Ectodermal cell (in vitro differentiated cells): ENCODE measurements around the gene HCCS.

ENCODE experiments used
- H3K27ac ChIP-seq: 2 replicates; pipeline ENCODE4 v1.7.0; 2013; ENCODE audit warnings: mild to moderate bottlenecking, low read depth, low read length; ENCODE audit not compliant: insufficient read depth, poor library complexity, severe bottlenecking
- H3K27me3 ChIP-seq: 2 replicates; pipeline ENCODE4 v1.7.0; 2013; ENCODE audit warnings: mild to moderate bottlenecking, low read length; ENCODE audit not compliant: insufficient read depth, control insufficient read depth, poor library complexity, severe bottlenecking
- H3K36me3 ChIP-seq: one replicate; pipeline ENCODE4 v1.7.0; 2013; ENCODE audit warnings: low read length; ENCODE audit not compliant: control insufficient read depth, insufficient read depth
- H3K4me1 ChIP-seq: one replicate; pipeline ENCODE4 v1.7.0; 2013; ENCODE audit warnings: low read length; ENCODE audit not compliant: control insufficient read depth, insufficient read depth
- H3K4me3 ChIP-seq: 2 replicates; pipeline ENCODE4 v1.7.0; 2013; ENCODE audit warnings: low read depth, low read length, control low read depth; ENCODE audit not compliant: insufficient read depth
- H3K9me3 ChIP-seq: 2 replicates; pipeline ENCODE4 v1.7.0; 2013; ENCODE audit warnings: mild to moderate bottlenecking, low read length, moderate library complexity; ENCODE audit not compliant: control insufficient read depth
- WGBS, 2 experiments: methylation state at CpG; one replicate each; pipeline ENCODE4 v1.1.7; 2013; ENCODE audit warnings: missing lambda C conversion rate in 2 of 2; 5-methylcytosine and 5-hydroxymethylcytosine counted together

HCCS gene

DNA sequence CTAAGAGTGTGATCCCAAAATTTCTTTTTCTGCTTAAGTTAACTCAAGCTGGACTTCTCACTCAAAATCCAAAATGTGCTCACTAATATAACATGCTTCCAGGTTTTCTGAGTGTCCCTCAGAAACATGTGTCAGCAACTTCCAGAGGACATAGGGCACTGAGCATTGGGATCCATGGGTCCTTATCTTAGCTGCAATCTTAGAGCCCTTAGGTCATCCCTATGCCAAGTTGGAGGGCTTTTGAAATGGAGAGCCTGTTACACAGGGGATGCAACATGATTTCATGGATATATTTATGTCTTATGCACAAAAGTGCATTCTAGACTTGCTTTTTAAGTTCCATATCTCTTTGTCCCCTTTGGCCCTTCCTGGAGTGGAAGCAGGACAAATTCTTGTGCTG is 11.7 kb upstream of the HCCS start:
- no peaks in the 10 kb centered on the region for H3K27me3 ChIP-seq
- no peak overlapping the region for H3K27ac ChIP-seq
- H3K9me3 ChIP-seq = no peaks in the 10 kb centered on the region

DNA sequence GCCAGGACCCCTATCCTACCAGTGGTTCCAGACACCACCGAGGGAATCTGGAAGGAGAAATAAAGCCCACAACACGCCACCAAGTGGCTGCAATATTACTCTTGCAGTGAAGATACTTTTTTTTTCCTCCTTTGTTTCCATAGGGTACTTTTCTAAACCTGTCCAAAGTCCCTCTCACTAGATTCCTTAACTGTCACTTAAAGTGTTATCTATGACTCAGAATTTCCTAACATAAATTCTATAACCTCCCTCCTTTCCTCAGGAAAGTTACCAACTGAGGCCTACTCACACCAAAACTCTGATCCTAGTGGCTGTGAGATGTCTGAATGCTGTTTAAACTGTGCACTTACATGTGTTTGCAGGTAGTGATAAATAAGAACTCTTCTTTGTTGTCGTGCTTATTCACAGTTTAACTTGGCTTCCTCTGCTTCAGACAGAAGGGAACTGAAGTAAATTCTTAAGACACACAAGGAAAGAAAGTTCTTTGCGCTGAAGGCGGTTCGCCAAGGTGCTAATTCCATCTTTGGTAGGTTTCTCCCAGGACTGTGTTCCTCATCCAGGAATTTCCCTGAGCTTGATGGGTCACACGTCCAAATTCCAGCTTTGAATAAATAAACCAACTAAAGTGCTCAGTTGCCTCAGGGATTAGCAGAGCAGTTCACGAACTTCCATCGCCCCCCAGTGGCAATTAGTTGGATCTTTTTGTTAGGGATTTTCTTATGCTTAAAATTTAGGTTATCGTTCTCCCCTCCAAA is 10.7 kb upstream of the HCCS start:
- Histone ChIP-seq H3K27me3 (no peaks in the 10 kb centered on the region), H3K36me3 (no peaks in the 10 kb centered on the region), H3K27ac (no peak overlapping the region), H3K4me1 (peaks cover 3% of the 10 kb centered on the region), H3K4me3 (no peak overlapping the region), H3K9me3 (no peaks in the 10 kb centered on the region)
- 55 to 59% methylated on average over 9 to 10 of the region's 10 CpGs for whole genome bisulfite sequencing, 2 experiments

More for the DNA sequence above, 11.7 kb upstream of the HCCS start:
- H3K4me1 ChIP-seq = peaks cover 3% of the 10 kb centered on the region
- H3K36me3 ChIP-seq = no peaks in the 10 kb centered on the region
- no peak overlapping the region for H3K4me3 ChIP-seq

DNA sequence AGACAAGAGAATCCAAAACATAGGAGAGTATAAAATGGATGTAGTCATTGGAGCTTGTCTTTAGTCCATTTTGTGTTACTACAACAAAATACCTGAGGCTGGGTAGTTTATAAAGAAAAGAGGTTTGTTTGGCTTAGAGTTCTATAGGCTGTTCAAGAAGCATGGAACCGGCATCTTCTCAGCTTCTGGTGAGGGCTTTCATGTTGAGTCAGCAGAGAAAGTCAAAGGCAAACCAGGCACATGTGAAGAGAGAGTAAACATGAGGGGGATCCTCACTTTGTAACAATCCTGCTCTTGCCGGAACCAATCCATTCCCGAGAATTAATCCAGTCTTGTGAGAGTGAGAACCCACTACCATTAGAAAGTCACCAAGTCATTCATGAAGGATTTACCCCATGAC is 8.1 kb upstream of the HCCS start:
- no peak overlapping the region for H3K4me3 ChIP-seq
- no peaks in the 10 kb centered on the region for H3K27me3 ChIP-seq
- no peaks in the 10 kb centered on the region for H3K9me3 ChIP-seq
- WGBS, 2 experiments = 88 to 89% methylated on average over 3 of the region's 3 CpGs
- H3K36me3 ChIP-seq = no peaks in the 10 kb centered on the region
- peaks cover 3% of the 10 kb centered on the region for H3K4me1 ChIP-seq
- H3K27ac ChIP-seq = no peak overlapping the region

DNA sequence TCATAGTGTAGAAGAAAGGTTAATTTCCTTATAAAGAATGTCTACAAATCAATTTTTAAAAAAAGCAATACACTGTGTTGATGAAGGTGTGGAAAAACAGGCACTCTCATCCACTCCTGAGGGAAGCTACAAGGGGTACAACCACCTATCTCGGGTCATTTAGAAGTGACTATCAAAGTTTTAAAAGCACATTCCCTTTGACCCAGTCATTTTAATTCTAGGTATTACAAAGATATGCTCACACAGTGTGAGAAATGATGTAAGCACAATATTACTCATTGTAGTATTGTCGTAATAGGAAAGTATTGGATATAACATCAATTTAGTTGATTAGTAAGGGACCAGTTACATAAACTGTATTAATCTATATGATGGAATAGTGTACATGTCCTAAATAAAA is 7.4 kb upstream of the HCCS start:
- no peaks in the 10 kb centered on the region for H3K36me3 ChIP-seq
- no peak overlapping the region for H3K4me3 ChIP-seq
- WGBS, 2 experiments = 100% methylated on average over 2 of the region's 2 CpGs; no CpG with 5 or more reads in 1 of the 2 experiments
- peaks cover 3% of the 10 kb centered on the region for H3K4me1 ChIP-seq
- H3K9me3 ChIP-seq = no peaks in the 10 kb centered on the region
- no peaks in the 10 kb centered on the region for H3K27me3 ChIP-seq
- H3K27ac ChIP-seq = no peak overlapping the region

DNA sequence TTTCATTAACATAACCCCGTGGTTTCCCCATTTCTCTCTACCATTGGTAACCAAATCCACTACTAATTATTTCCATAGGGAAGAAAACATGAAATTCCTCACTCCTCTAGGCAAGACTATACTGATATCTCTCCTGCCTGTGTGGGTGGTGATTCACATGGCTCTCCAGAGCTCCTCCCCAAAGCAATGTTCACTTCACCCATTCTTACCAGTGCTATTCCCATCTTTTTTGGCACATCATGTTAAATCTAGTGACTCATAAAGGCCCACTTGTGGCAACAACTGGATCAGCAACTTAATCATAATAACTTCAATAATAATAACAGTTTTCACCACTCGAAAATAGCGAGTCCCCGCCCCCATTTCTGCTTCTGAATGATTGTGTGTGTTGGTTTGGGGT is 6.1 kb upstream of the HCCS start:
- H3K27ac ChIP-seq = no peak overlapping the region
- no peaks in the 10 kb centered on the region for H3K36me3 ChIP-seq
- H3K4me1 ChIP-seq = peaks cover 3% of the 10 kb centered on the region
- no peak overlapping the region for H3K4me3 ChIP-seq
- H3K9me3 ChIP-seq = no peaks in the 10 kb centered on the region
- WGBS, 2 experiments = 80 to 96% methylated on average over 1 of the region's 4 CpGs
- H3K27me3 ChIP-seq = no peaks in the 10 kb centered on the region

DNA sequence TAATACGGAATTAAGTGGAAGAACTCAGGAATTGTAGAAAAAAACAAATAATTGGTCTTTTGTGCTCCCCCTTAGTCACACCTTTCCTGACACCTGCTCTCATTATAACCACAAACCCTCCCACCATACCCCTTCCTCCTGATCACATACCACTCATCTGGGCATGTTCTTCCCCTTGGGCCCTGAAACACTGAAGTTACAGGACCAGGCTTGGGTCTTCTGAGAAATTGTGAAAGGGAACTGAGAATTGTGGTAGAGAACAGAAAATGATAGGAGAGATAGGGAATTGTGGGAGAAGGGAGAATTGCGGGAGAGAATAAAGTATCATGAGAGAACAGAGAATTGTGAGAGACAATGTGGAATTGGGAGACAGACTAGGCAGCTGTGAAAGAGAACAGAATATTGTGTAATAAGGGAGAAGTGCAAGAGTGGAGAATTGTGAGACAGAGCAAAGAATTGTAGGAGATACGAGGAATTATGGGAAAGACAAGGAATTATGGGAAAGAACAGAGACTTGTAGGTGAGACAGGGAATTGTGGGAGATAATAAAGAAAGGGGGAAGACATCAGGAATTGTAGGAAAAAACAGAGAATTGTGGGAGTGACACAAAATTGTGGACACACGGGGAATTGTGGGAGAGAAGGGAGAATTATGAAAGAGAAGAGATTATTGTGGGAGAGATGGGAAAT is 2.7 kb upstream of the HCCS start:
- H3K36me3 ChIP-seq = no peaks in the 10 kb centered on the region
- WGBS, 2 experiments = 97 to 98% methylated on average over 3 to 4 of the region's 4 CpGs
- no peaks in the 10 kb centered on the region for H3K4me1 ChIP-seq
- H3K9me3 ChIP-seq = no peaks in the 10 kb centered on the region
- H3K27ac ChIP-seq = no peak overlapping the region
- no peak overlapping the region for H3K4me3 ChIP-seq
- no peaks in the 10 kb centered on the region for H3K27me3 ChIP-seq

DNA sequence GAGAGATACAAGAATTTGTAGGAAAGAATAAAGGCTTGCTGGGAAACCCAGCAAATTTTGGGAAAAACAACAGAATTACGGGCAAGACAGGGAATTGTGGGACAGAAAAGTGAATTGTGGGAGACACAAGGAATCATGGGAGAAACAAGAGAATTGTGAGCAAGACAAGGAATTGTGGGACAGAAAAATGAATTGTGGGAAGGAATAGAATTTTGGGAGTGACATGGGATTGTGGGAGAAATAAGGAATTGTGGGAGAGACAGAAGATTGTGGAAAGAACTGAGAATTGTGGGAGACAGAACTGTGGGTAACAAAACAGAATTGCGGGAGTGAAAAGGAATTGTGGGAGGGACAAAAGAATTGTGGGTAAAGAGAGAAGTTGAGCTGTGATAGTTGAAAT is 1.2 kb upstream of the HCCS start:
- H3K27me3 ChIP-seq = no peaks in the 10 kb centered on the region
- WGBS, 2 experiments = 95 to 96% methylated on average over 2 of the region's 2 CpGs
- no peak overlapping the region for H3K4me3 ChIP-seq
- no peaks in the 10 kb centered on the region for H3K4me1 ChIP-seq
- no peaks in the 10 kb centered on the region for H3K36me3 ChIP-seq
- H3K9me3 ChIP-seq = no peaks in the 10 kb centered on the region
- H3K27ac ChIP-seq = no peak overlapping the region

DNA sequence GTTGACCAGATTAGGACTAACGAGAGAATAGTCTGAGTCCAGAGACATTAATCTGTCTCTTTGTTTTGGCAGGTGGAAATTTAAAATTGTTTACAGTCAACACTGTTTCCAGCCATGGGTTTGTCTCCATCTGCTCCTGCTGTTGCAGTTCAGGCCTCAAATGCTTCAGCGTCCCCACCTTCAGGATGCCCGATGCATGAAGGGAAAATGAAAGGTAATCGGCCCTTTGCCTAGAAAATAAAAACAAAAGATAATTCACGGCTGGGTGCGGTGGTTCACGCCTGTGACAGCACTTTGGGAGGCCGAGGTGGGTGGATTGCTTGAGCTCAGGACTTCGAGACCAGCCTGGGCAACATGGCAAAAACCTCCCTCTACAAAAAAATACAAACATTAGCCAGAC is 815 bp downstream of the HCCS start:
- Histone ChIP-seq H3K9me3 (no peaks in the 10 kb centered on the region), H3K4me3 (peak overlapping the region; percentile 60), H3K36me3 (peaks cover 9% of the 10 kb centered on the region), H3K27ac (no peak overlapping the region), H3K4me1 (no peaks in the 10 kb centered on the region), H3K27me3 (no peaks in the 10 kb centered on the region)
- WGBS, 2 experiments = 67 to 77% methylated on average over 9 of the region's 9 CpGs

DNA sequence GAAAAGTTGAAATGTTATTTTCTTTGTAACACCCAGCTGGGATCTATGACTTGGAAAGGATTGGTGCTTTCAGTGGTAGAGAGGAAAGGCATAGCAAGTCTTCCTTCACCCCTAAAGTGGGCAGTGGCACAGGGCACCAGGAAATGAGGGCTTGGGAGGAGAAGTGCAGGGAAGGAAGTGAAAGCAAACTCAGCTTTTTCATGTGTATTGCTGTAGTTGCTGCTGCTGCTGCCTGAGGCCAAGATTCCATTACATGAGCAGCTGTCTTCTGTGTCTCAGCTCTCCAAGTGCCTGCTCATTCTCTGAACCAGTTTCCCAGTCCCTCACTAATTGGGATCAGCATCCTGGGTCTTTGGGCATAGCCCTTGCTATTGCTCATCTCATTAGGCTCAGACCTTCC is 2.6 kb downstream of the HCCS start:
- no peak overlapping the region for H3K27ac ChIP-seq
- peaks cover 16% of the 10 kb centered on the region for H3K36me3 ChIP-seq
- H3K9me3 ChIP-seq = no peaks in the 10 kb centered on the region
- no peaks in the 10 kb centered on the region for H3K4me1 ChIP-seq
- H3K27me3 ChIP-seq = no peaks in the 10 kb centered on the region
- H3K4me3 ChIP-seq = no peak overlapping the region

DNA sequence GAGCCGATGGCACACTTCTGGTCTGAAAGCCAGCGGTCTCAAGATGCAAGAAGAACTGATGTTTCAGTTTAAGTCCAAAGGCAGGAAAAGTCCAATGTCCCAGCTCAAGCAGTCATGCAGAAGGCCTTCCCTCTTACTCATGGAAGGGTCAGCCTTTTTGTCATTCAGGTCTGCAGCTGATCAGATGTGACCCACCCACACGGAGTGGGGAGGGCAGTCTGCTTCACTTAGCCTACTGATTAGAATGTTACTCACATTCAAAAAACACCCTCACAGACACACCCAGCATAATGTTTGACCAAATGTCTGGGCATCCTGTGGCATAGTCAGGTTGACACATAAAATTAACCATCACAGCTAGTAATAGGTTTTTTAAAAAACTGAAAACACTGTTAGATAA is 6.6 kb downstream of the HCCS start:
- no peak overlapping the region for H3K27ac ChIP-seq
- no peaks in the 10 kb centered on the region for H3K4me1 ChIP-seq
- H3K27me3 ChIP-seq = no peaks in the 10 kb centered on the region
- 96 to 97% methylated on average over 3 of the region's 3 CpGs for WGBS, 2 experiments
- H3K9me3 ChIP-seq = no peaks in the 10 kb centered on the region
- no peak overlapping the region for H3K4me3 ChIP-seq
- peaks cover 23% of the 10 kb centered on the region for H3K36me3 ChIP-seq
